ES-I3 (cell line): ENCODE results near the gene ST6GALNAC2.
A peak's percentile ranks its signal among the peaks of the same experiment; 100 is the strongest.
"Not testable (repeated sequence)": the region's sequence is repeated elsewhere in the genome, so short reads cannot be mapped to it uniquely, and the experiment has no call there.

Source experiments
- H3K36me3 ChIP-seq: 2 replicates; pipeline ENCODE4 v1.6.1; 2013; ENCODE audit warnings: mild to moderate bottlenecking, low read length, control low read depth, moderate library complexity; ENCODE audit not compliant: insufficient read depth
- H3K4me1 ChIP-seq: 2 replicates; pipeline ENCODE4 v1.6.1; 2013; ENCODE audit warnings: mild to moderate bottlenecking, control low read depth, low read length; ENCODE audit not compliant: insufficient read depth
- H3K9ac ChIP-seq: 2 replicates; pipeline ENCODE4 v1.6.1; 2013; ENCODE audit warnings: low read depth, mild to moderate bottlenecking, low read length, moderate library complexity
- H3K9me3 ChIP-seq: 2 replicates; pipeline ENCODE4 v1.6.1; 2013; ENCODE audit warnings: mild to moderate bottlenecking, low read length, moderate library complexity; ENCODE audit not compliant: control insufficient read depth, insufficient read depth

Gene ST6GALNAC2

GRCh38 chr17:76530095-76530723 is 55.5 kb downstream of the ST6GALNAC2 start:
- Histone ChIP-seq H3K36me3 (no peaks in the 10 kb centered on the region), H3K4me1 (peaks cover 43% of the 10 kb centered on the region), H3K9me3 (no peaks in the 10 kb centered on the region), H3K9ac (no peak overlapping the region)

- H3K4me1 ChIP-seq = peaks cover 43% of the 10 kb centered on the region
- H3K9me3 ChIP-seq = no peaks in the 10 kb centered on the region
- H3K36me3 ChIP-seq = no peaks in the 10 kb centered on the region
- no peak overlapping the region for H3K9ac ChIP-seq
Observed at GRCh38 chr17:76529224-76530094, 56.2 kb downstream of the ST6GALNAC2 start.

- H3K4me1 ChIP-seq = peaks cover 43% of the 10 kb centered on the region
- H3K9me3 ChIP-seq = no peaks in the 10 kb centered on the region
- no peaks in the 10 kb centered on the region for H3K36me3 ChIP-seq
- H3K9ac ChIP-seq = no peak overlapping the region
Observed at GRCh38 chr17:76528528-76529223, 57.0 kb downstream of the ST6GALNAC2 start.

- Histone ChIP-seq H3K36me3 (no peaks in the 10 kb centered on the region), H3K9ac (no peak overlapping the region), H3K9me3 (no peaks in the 10 kb centered on the region), H3K4me1 (peaks cover 43% of the 10 kb centered on the region)
Observed at GRCh38 chr17:76528156-76528527, 57.5 kb downstream of the ST6GALNAC2 start.

GRCh38 chr17:76527430-76528111 is 58.1 kb downstream of the ST6GALNAC2 start:
- peak overlapping the region; percentile 25; the same call in 1 of the 2 replicates for H3K9ac ChIP-seq

GRCh38 chr17:76527016-76527415 is 58.6 kb downstream of the ST6GALNAC2 start:
- not testable (repeated sequence) for H3K36me3 ChIP-seq, H3K9me3 ChIP-seq
- Histone ChIP-seq H3K9ac (peak overlapping the region; percentile 25; the same call in 1 of the 2 replicates), H3K4me1 (peaks cover 43% of the 10 kb centered on the region)

More at GRCh38 chr17:76527430-76528111, 58.1 kb downstream of the ST6GALNAC2 start:
- Histone ChIP-seq H3K9me3 (no peaks in the 10 kb centered on the region), H3K4me1 (peaks cover 43% of the 10 kb centered on the region), H3K36me3 (no peaks in the 10 kb centered on the region)

GRCh38 chr17:76525513-76525833 is 60.2 kb downstream of the ST6GALNAC2 start:
- H3K4me1 ChIP-seq = peaks cover 28% of the 10 kb centered on the region
- not testable (repeated sequence) for H3K9ac ChIP-seq, H3K9me3 ChIP-seq, H3K36me3 ChIP-seq

GRCh38 chr17:76524598-76525512 is 60.8 kb downstream of the ST6GALNAC2 start:
- Histone ChIP-seq H3K9ac (no peak overlapping the region), H3K4me1 (peaks cover 22% of the 10 kb centered on the region), H3K9me3 (no peaks in the 10 kb centered on the region), H3K36me3 (no peaks in the 10 kb centered on the region)

- Histone ChIP-seq H3K4me1 (peaks cover 8% of the 10 kb centered on the region; the same call in 1 of the 2 replicates), H3K9ac (no peak overlapping the region), H3K36me3 (no peaks in the 10 kb centered on the region), H3K9me3 (no peaks in the 10 kb centered on the region)
Observed at GRCh38 chr17:76523084-76524037, 62.3 kb downstream of the ST6GALNAC2 start.

- H3K9me3 ChIP-seq, H3K9ac ChIP-seq, H3K36me3 ChIP-seq, H3K4me1 ChIP-seq: not testable (repeated sequence)
Observed at GRCh38 chr17:76521683-76522082, 64.0 kb downstream of the ST6GALNAC2 start.

- H3K36me3 ChIP-seq = no peaks in the 10 kb centered on the region
- H3K4me1 ChIP-seq = peaks cover 6% of the 10 kb centered on the region; the same call in 1 of the 2 replicates
- no peaks in the 10 kb centered on the region for H3K9me3 ChIP-seq
- H3K9ac ChIP-seq = no peak overlapping the region
Observed at GRCh38 chr17:76521262-76521661, 64.4 kb downstream of the ST6GALNAC2 start.

GRCh38 chr17:76519048-76519966 is 66.4 kb downstream of the ST6GALNAC2 start:
- no peaks in the 10 kb centered on the region for H3K4me1 ChIP-seq

More at GRCh38 chr17:76519048-76519966, 66.4 kb downstream of the ST6GALNAC2 start:
- Histone ChIP-seq H3K9me3 (no peaks in the 10 kb centered on the region), H3K9ac (no peak overlapping the region), H3K36me3 (no peaks in the 10 kb centered on the region)
